DOHH2 (cell line): ENCODE data around the gene SIPA1L3.

ENCODE experiments used
- CTCF ChIP-seq: fragments of 200-600 bp; sonication (generic); IDR thresholded peaks from one replicate; pipeline ENCODE4 v1.5.1; 2014; ENCODE audit warnings: antibody characterized with exemption, mild to moderate bottlenecking, low read depth, low read length; ENCODE audit not compliant: poor library complexity, severe bottlenecking
- EZH2phosphoT487 ChIP-seq: fragments of 200-600 bp; sonication (generic); IDR thresholded peaks from 2 replicates; pipeline ENCODE4 v1.6.1; 2017; ENCODE audit warnings: borderline replicate concordance, mild to moderate bottlenecking, antibody characterized with exemption, low read length, moderate library complexity, mixed read lengths

GRCh38 chr19:38047641-38048040 is 140.6 kb downstream of the SIPA1L3 start:
- TF ChIP-seq CTCF, result no peak
- TF ChIP-seq EZH2phosphoT487, result no peak
